Iris pigment epithelial cell (primary cell): ENCODE data around the gene CKMT2.

Experiments
- DNase-seq: peaks from one replicate; pipeline ENCODE4 v3.0.0-alpha.2; 2011; ENCODE audit warnings: low read depth

Gene CKMT2

DNA sequence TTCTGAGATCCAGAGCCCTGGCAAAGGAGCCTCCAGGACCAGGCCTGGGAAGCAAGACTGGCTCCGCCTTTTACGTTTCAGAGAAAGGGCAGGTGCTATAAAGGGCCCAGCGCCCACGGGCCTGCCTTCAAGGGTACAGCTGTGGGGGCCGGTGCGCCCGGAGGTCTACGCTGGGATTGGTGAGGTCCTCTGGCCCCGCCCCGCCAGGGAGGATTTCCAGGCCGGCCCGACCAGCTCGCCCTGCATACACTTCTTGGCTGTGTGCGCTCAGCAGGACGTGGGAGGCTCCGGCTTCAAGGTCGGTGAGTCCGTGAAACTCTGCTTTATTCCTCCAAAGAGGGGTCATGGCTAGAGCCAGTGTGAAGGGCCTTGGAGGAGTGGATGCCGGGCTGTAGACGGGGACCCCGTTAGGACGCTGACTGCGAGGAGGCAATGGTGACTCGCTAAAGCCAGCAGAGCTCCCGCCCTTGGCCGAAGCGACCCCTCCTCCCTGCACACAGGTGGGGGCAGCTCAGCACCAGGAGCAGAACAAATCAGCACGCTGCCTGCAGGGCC is at the start of gene CKMT2:
Gene CKMT2, plus strand, starts transcription at position 243 of the 555 bp plus-strand sequence. CDS start 17,811 bp downstream, outside the sequence.
- DNase-seq, result peak; percentile 73

DNA sequence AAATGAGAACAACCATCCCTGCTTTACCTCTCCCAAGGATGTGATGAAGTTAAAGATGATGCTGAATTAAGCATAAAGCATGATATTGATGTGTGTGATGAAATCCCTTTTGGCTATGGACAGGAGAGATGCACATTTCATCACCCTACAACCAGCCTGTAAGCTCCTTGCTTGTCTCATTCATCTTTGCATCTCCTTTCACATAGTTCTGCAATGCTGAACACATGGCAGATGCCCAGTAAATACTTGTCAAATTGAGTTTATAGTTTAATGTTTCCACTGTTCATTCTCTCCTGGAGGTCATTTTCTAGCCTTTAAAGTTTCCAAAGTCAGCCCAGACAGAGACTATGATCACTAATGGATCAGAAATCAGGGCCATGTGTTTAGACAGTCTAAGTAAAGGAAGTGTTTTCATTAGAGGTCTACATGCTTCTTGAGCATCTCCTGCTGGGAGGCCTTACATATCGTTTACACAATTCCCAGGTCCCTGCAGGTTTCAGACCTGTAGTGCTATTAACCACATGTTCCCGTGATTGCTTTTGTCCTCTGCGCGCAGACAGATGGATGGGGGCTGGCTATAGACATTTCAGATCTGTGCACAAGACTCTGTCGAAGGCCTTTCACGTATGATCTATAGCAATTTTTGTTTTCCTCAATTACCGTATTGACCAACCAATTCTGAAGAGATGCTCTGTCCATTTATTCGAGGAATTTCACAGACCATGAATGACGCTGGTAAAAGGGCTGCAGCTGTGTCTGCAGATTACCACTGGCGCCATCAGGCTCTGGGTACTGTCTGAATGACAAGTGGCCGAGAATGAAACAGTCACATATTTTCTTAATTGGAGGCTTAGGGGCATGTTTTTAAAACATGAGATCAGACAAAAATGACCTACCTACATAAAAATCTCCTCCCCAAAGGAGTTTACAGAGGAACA is 49.0 kb upstream of the CKMT2 start:
- peak; percentile 14 for DNase-seq

- DNase-seq, result no peak
Measured at GRCh38 chr5:81184749-81185110, 48.4 kb upstream of the CKMT2 start.

DNA sequence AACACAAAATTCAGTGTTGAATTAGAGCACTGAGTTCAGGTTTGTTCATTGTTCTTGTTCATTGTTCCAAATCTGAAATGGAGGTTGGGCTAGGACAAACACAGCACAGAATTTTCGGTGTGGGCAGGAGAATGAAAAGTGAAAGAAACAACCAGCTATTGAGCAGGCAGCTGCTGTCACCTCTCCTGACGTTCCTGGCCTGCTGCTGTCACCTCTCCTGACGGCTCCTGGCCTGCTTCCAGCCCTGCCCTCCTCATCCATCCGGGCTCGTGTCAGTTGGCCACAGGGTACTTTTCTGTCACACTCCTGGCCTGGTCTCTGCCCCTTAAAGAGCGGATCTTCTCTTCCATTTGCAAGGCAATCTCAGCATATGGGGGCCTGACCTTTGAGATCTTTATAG is 45.2 kb upstream of the CKMT2 start:
- no peak for DNase-seq

GRCh38 chr5:81188962-81189361 is 44.2 kb upstream of the CKMT2 start:
- no peak for DNase-seq

DNA sequence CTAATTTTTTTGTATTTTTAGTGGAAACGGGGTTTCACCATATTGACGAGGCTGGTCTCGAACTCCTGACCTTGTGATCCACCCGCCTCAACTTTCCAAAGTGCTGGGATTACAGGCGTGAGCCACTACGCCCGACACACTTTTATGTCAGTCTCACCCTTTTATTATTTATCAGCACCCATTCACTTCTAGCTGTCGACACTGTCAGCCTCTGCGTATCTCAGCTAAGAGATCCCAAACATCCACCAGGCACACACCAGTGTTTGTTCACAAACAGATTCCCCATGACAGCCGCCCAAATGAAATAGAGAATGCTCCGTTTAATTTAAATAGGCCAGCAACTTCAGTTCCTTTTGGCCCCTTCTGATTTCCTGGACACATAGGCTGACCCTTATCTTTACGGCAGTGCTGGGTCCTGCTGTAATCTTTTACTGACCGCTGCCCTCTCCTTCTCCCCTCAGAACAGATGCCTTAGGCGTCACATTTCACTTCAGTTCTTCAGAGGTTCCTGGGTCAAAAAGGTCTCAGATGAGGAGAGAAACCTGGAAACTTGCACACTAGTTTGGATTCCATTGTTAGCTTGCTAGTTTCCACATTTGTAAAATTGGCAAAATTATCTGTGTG is 43.1 kb upstream of the CKMT2 start:
- DNase-seq, result no peak

- DNase-seq, result no peak
Measured at GRCh38 chr5:81191726-81192372, 41.3 kb upstream of the CKMT2 start.

GRCh38 chr5:81192373-81192750 is 40.8 kb upstream of the CKMT2 start:
- DNase-seq, result no peak

- DNase-seq, result peak; percentile 77
Measured at GRCh38 chr5:81194633-81195334, 38.3 kb upstream of the CKMT2 start.

DNA sequence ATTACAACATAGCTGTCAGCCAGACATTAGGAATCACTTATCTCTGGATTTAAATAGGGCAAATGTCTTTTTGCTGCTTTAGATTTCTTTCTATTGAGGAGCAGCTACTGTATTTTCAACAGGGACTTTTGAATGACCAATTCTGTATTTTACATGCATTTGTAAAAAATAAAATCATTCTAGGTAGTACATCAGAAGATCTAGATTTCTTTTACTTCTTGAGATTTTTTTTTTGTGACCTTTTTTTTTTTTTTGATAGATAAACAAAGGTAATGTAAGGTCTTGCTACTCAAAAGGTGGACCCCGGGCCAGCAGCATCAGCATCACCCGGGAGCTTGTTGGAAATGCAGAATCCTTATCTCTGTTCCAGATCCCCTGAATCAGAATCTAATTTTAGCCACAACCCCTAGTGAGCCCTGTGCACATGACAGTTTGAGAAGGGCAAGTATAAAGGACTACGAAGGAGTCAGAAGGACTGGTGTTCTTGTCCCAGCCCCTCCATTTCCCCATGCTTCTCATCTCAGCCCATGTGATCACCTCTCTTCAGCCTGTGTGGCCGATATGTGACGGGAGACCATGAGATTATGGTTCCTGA is 37.7 kb upstream of the CKMT2 start:
- no peak for DNase-seq

GRCh38 chr5:81202655-81203054 is 30.5 kb upstream of the CKMT2 start:
- no peak for DNase-seq

GRCh38 chr5:81203729-81204128 is 29.4 kb upstream of the CKMT2 start:
- no peak for DNase-seq

- no peak for DNase-seq
Measured at GRCh38 chr5:81204205-81204604, 28.9 kb upstream of the CKMT2 start.

GRCh38 chr5:81205058-81205457 is 28.1 kb upstream of the CKMT2 start:
- no peak for DNase-seq

DNA sequence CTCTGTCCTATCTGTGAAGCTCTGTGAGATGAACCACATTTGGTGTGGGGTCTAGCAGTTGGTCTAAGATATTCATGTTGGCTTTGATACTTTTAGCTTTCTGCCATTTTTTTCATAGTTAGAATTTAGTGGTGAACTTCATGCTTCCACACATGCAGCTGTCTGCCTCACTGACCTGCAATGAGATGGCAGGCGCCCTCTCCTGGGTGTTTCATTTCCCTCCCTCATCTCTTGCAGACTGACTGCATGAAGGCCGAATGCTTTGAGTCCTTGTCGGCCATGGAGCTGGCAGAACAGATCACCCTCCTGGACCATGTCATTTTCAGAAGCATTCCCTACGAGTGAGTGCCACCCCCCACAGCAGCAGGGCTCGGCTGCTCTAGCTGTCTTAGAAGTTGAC is 26.1 kb upstream of the CKMT2 start:
- DNase-seq, result peak; percentile 43

DNA sequence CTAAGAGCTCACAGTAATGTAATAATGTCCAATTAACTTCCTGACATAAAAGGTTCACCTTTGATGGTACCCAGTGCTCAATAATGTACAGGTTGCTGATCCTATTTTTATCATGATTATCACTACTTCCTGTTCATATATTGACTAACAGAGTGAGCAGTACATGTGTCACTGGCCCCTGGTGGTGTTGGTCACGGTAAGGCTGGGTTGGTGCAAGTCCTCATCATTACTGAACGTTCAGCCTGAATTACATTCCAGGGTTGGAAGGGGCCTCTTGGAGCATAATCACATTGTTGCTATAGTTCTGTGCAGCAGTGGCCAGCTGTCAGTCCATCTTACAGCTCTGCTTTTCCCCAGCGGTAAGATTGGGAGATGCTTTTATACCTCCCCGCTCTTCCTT is 24.2 kb upstream of the CKMT2 start:
- DNase-seq, result no peak

GRCh38 chr5:81209386-81209785 is 23.7 kb upstream of the CKMT2 start:
- DNase-seq, result no peak

GRCh38 chr5:81209869-81210493 is 23.1 kb upstream of the CKMT2 start:
- DNase-seq, result no peak

- DNase-seq, result no peak
Measured at GRCh38 chr5:81212211-81212751, 20.8 kb upstream of the CKMT2 start.

GRCh38 chr5:81213070-81213469 is 20.1 kb upstream of the CKMT2 start:
- no peak for DNase-seq

GRCh38 chr5:81214848-81215247 is 18.3 kb upstream of the CKMT2 start:
- DNase-seq, result no peak
